Spleen (tissue), 11 donors: Measurements from ENCODE around the gene FBXL16. TPM values are rescaled to one million over a fixed set of nuclear protein-coding genes. Genes with fewer than 3 reads are reported as not detected.

Experiments
- DNase-seq: peaks from one replicate; pipeline ENCODE4 v3.0.0-alpha.2; 2020
- H3K27ac ChIP-seq, 8 donors: fragments of 200-600 bp; sonication (generic) in 7 of 8; 1 replicate in 4 of 8; 2 replicates in 4 of 8; pipeline versions ENCODE4 v1.5.0 to v1.8.0; 2016 to 2021; ENCODE audit warnings: inconsistent platforms in 4 of 8, mild to moderate bottlenecking in 4 of 8, moderate library complexity in 1 of 8
- H3K27me3 ChIP-seq, 7 donors: fragments of 200-600 bp; sonication (generic) in 6 of 7; replicated peaks in 1 of 7; 1 replicate in 4 of 7; 2 replicates in 3 of 7; pipeline versions ENCODE4 v1.5.0 to v1.8.0; 2016 to 2021; ENCODE audit warnings: inconsistent platforms in 3 of 7, mild to moderate bottlenecking in 1 of 7
- H3K36me3 ChIP-seq, 6 donors: fragments of 200-600 bp; sonication (generic) in 5 of 6; 1 replicate in 4 of 6; 2 replicates in 2 of 6; pipeline versions ENCODE4 v1.5.0 to v1.8.0; 2016 to 2021; ENCODE audit warnings: inconsistent platforms in 2 of 6
- H3K4me1 ChIP-seq, 6 donors: fragments of 200-600 bp; sonication (generic) in 5 of 6; 1 replicate in 3 of 6; 2 replicates in 3 of 6; pipeline versions ENCODE4 v1.5.0 to v1.8.0; 2016 to 2021; ENCODE audit warnings: inconsistent platforms in 3 of 6
- H3K4me3 ChIP-seq, 8 donors: fragments of 200-600 bp; sonication (generic) in 7 of 8; 1 replicate in 4 of 8; 2 replicates in 4 of 8; pipeline versions ENCODE4 v1.5.0 to v1.8.0; 2016 to 2021; ENCODE audit warnings: inconsistent platforms in 4 of 8, mild to moderate bottlenecking in 4 of 8, moderate library complexity in 2 of 8
- H3K9me3 ChIP-seq, 8 donors: fragments of 200-600 bp; sonication (generic) in 7 of 8; 1 replicate in 4 of 8; 2 replicates in 4 of 8; pipeline versions ENCODE4 v1.5.0 to v1.8.0; 2016 to 2021; ENCODE audit warnings: inconsistent platforms in 4 of 8
- POLR2A ChIP-seq, 3 donors: fragments of 450-650 bp; IDR thresholded peaks; one replicate each; pipeline ENCODE4 v1.5.1; 2017; ENCODE audit warnings: antibody characterized with exemption in 3 of 3, mild to moderate bottlenecking in 1 of 3
- POLR2AphosphoS5 ChIP-seq, 3 donors: sonication (generic); formaldehyde crosslinking; IDR thresholded peaks; one replicate each; pipeline ENCODE4 v1.5.1; 2017; ENCODE audit warnings: antibody characterized with exemption in 3 of 3
- WGBS, 5 donors: extraction: QIAGEN DNeasy Blood & Tissue Kit in 3 of 5; methylation state at CpG; one replicate each; pipeline versions ENCODE4 v1.1.5 to v1.1.7; 2013 to 2018; 5-methylcytosine and 5-hydroxymethylcytosine counted together
- intact Hi-C: fragments of 100-400 bp; cut with DNase I; formaldehyde crosslinking; loops from one replicate; pipeline ENCODE4 v1.15.0; 2023; ENCODE audit warnings: low total_unique reads
- polyA plus RNA-seq, 3 donors: library from polyadenylated mRNA; stranded (reverse); fragments of 200-250 nt; gene quantifications; one replicate each; pipeline ENCODE4 v1.2.1, GENCODE V29; 2013
- total RNA-seq, 7 donors: library from RNA; depleted of rRNA in 3 of 7; stranded (reverse); fragments of >200 nt in 3 of 7; fragmentation: NEBNext Ultra II Directional in 4 of 7; extraction: Animal tissue kit (Norgen Biotek cat#: 25700) in 4 of 7; gene quantifications; one replicate each; pipeline versions ENCODE4 v1.1.0 to v1.2.1, GENCODE V29; 2016 to 2021
- TF ChIP-seq, protein P1 (sequence below), 11 experiments: fragments of 200-600 bp in 7 of 11; fragments of 450-650 bp in 4 of 11; sonication (generic) in 4 of 11; IDR thresholded peaks in 8 of 11; conservative IDR thresholded peaks in 3 of 11; 1 replicate in 7 of 11; 2 replicates in 4 of 11; pipeline versions ENCODE4 v1.4.0 to v1.8.0; 2016 to 2021; ENCODE audit warnings: antibody characterized with exemption in 11 of 11, inconsistent platforms in 4 of 11, mild to moderate bottlenecking in 1 of 11
- donor health status: healthy with polysubstance abuse.
- donor health status: DM: no; HTN: no; CAD: no; lungs with moderate emphysema.
- donor health status: DM: no; HTN: no; CAD: no.
- donor health status: Bipolar disorder and iron deficiency.
- donor health status: healthy.
- donor health status: DM: no; HTN: no; CAD: no.
- donor health status: DM: yes; HTN: yes; CAD: no.

The FBXL16 gene
- total and polyA plus RNA-seq, 10 donors = 0.48 to 2.6 (median 1.5) TPM

DNA sequence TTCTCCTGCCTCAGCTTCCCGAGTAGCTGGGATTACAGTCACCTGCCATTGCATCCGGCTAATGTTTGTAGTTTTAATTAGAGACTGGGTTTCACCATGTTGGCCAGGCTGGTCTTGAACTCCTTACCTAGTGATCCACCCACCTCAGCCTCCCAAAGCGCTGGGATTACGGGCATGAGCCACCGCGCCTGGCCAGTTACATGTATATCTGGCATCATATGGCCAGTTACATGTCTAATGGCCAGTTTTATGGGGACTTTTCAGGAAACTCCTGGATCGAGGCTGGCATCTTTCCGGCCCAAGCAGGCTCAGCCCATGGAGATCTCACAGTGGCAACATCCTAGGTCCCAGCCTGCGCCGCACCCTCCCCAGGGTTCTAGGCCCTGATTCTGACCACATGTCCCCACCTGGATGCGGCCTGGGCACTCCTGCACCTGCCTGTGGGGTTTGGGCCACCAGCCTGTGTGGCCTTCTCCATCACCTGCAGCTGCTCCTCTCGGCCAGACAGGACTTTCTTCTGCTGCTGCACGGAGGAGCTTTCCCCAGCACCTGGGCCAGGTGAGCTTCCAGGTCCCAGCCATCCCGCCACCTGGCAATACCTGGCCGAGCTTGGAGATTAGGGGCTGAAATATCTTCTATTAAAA lies 36.5 kb upstream of the FBXL16 start:
- TF ChIP-seq, protein P1, sequence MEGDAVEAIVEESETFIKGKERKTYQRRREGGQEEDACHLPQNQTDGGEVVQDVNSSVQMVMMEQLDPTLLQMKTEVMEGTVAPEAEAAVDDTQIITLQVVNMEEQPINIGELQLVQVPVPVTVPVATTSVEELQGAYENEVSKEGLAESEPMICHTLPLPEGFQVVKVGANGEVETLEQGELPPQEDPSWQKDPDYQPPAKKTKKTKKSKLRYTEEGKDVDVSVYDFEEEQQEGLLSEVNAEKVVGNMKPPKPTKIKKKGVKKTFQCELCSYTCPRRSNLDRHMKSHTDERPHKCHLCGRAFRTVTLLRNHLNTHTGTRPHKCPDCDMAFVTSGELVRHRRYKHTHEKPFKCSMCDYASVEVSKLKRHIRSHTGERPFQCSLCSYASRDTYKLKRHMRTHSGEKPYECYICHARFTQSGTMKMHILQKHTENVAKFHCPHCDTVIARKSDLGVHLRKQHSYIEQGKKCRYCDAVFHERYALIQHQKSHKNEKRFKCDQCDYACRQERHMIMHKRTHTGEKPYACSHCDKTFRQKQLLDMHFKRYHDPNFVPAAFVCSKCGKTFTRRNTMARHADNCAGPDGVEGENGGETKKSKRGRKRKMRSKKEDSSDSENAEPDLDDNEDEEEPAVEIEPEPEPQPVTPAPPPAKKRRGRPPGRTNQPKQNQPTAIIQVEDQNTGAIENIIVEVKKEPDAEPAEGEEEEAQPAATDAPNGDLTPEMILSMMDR (IDR thresholded peaks at IDR 0.05 in 8 of 11, conservative IDR thresholded peaks at IDR 0.05 in 3 of 11) = no peak
- no peak for TF ChIP-seq POLR2A (IDR thresholded peaks at IDR 0.05)
- TF ChIP-seq POLR2AphosphoS5 (IDR thresholded peaks at IDR 0.05) = no peak
- intact Hi-C loops = no loop called here
- peaks cover 14 to 43% (median 24%) of the 10 kb centered on the region in 6 donors for H3K4me1 ChIP-seq
- no peak overlapping the region for H3K4me3 ChIP-seq
- H3K27ac ChIP-seq = no peak overlapping the region
- peaks cover 0 to 24% (median 0%) of the 10 kb centered on the region in 7 donors for H3K27me3 ChIP-seq
- DNase-seq = peak; percentile 71
- no peaks in the 10 kb centered on the region for H3K9me3 ChIP-seq
- peaks cover 0 to 25% (median 10%) of the 10 kb centered on the region in 6 donors for H3K36me3 ChIP-seq
- 90 to 99% (median 91%) methylated on average over 9 to 15 of the region's 15 CpGs for WGBS, 5 donors

DNA sequence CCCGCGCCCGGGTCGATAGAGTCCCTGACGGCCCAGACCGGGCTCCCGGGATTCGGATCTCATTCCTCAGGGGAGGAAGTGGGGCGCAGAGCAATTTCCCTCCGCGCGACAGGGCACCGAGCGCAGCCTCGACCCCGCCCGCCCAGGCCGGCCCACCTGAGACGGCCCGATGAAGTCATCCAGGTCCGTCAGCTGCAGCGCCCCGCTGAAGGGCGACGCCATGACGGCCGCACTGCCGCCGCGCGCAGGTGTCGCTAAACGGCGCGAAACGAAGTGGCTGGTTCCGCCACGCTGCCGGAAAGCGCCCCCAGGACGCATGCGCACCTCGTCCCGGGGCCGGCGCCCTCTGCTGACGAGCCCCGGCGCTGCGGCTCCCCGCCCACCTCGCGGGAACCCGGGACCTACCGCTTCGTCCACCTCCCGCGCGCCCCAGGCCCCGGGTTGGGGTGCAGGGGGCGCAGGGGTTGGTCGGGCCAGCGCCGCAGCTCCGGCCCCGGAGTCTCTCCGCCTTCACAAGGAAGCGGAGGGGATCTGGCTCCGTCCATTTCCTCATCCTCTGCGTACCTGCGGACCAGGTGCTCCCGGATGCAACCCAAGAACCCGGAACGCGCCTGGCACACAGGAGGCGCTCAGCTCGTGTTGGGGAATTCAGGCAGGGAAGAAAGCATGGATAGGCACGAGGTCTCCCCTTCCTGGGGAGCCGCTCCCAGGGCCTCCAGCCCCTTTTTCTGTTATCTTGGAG lies 35.3 kb upstream of the FBXL16 start, which contains the start of gene CIAO3:
TSS of gene CIAO3 (minus strand) at position 234 of the 742 bp plus-strand sequence. CDS start at position 222, 12 bp downstream.
- 0 to 1% (median 1%) methylated on average over 8 to 79 of the region's 79 CpGs for WGBS, 5 donors
- peaks cover 14 to 50% (median 24%) of the 10 kb centered on the region in 6 donors for H3K4me1 ChIP-seq
- no peaks in the 10 kb centered on the region for H3K9me3 ChIP-seq
- H3K27ac ChIP-seq = peak within 1 kb of the TSS in 7 of 8 donors; percentile 67 to 89 (median 78)
- TF ChIP-seq POLR2A (IDR thresholded peaks at IDR 0.05) (peak in 1 of 3 donors; percentile 60), POLR2AphosphoS5 (IDR thresholded peaks at IDR 0.05) (peak; percentile 99 to 100 (median 100))
- TF ChIP-seq, protein P1 (IDR thresholded peaks at IDR 0.05 in 8 of 11, conservative IDR thresholded peaks at IDR 0.05 in 3 of 11) = peak; percentile 92 to 99 (median 98)
- intact Hi-C loops = no loop called here
- H3K36me3 ChIP-seq = peaks cover 0 to 37% (median 22%) of the 10 kb centered on the region in 6 donors
- peaks cover 0 to 24% (median 0%) of the 10 kb centered on the region in 7 donors for H3K27me3 ChIP-seq
- DNase-seq = peak; percentile 97
- peak within 1 kb of the TSS; percentile 81 to 97 (median 91) for H3K4me3 ChIP-seq

DNA sequence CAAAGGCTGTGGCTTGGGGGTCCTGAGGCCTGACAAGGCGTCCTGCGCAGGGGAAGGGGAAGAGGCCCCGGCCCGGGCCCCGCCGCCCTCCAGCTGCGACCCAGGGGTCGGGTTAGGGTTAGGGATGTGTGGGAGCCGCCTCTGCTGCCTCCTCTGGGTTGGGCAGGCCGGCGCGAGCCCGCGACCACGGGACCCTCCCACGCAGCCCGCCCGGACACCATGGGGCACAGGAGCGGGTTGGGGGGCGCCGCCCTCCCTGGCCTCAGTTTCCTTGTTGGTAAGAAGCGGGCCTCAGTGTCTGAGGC lies 34.8 kb upstream of the FBXL16 start:
- H3K27ac ChIP-seq = peak overlapping the region in 7 of 8 donors; percentile 67 to 89 (median 78)
- H3K27me3 ChIP-seq = peaks cover 0 to 23% (median 0%) of the 10 kb centered on the region in 7 donors
- no peaks in the 10 kb centered on the region for H3K9me3 ChIP-seq
- DNase-seq = no peak
- TF ChIP-seq, protein P1 (IDR thresholded peaks at IDR 0.05 in 8 of 11, conservative IDR thresholded peaks at IDR 0.05 in 3 of 11) = no peak
- no peak for TF ChIP-seq POLR2AphosphoS5 (IDR thresholded peaks at IDR 0.05)
- no peak for TF ChIP-seq POLR2A (IDR thresholded peaks at IDR 0.05)
- H3K36me3 ChIP-seq = peaks cover 0 to 42% (median 27%) of the 10 kb centered on the region in 6 donors
- peak overlapping the region; percentile 81 to 97 (median 91) for H3K4me3 ChIP-seq
- intact Hi-C loops = no loop called here
- peaks cover 14 to 50% (median 24%) of the 10 kb centered on the region in 6 donors for H3K4me1 ChIP-seq
- 0 to 1% (median 0%) methylated on average over 17 to 22 of the region's 22 CpGs; no CpG with 5 or more reads in 1 of the 5 donors for WGBS, 5 donors
